WTC11 (cell line): ENCODE results near the gene RPS21.

Source experiments
- CREM ChIP-seq: sonication (generic); formaldehyde crosslinking; IDR thresholded peaks from 2 replicates; pipeline ENCODE4 v1.8.1; 2022; ENCODE audit warnings: mild to moderate bottlenecking, missing genetic modification reagents, moderate library complexity
- ELF4 ChIP-seq: sonication (generic); formaldehyde crosslinking; IDR thresholded peaks from 2 replicates; pipeline ENCODE4 v1.8.1; 2022; ENCODE audit warnings: low read depth, mild to moderate bottlenecking, moderate library complexity, missing genetic modification reagents
- GABPB1 ChIP-seq: sonication (generic); formaldehyde crosslinking; IDR thresholded peaks from 2 replicates; pipeline ENCODE4 v1.8.1; 2023; ENCODE audit warnings: mild to moderate bottlenecking, missing genetic modification reagents
- NFYB ChIP-seq: sonication (generic); formaldehyde crosslinking; conservative IDR thresholded peaks from 2 replicates; pipeline ENCODE4 v1.8.0; 2022; ENCODE audit warnings: low read depth, missing genetic modification reagents
- STAT6 ChIP-seq: sonication (generic); formaldehyde crosslinking; conservative IDR thresholded peaks from 2 replicates; pipeline ENCODE4 v1.8.1; 2023; ENCODE audit warnings: mild to moderate bottlenecking, low read depth, missing genetic modification reagents, moderate library complexity
- TEAD4 ChIP-seq: sonication (generic); formaldehyde crosslinking; IDR thresholded peaks from 2 replicates; pipeline ENCODE4 v1.8.0; 2022; ENCODE audit warnings: mild to moderate bottlenecking, missing genetic modification reagents
- ZNF425 ChIP-seq: fragments of 250-450 bp; sonication (Bioruptor Pico); conservative IDR thresholded peaks from 2 replicates; pipeline ENCODE4 v1.9.0; 2021; ENCODE audit warnings: mild to moderate bottlenecking
- TF ChIP-seq, protein P1 (sequence below): sonication (generic); formaldehyde crosslinking; IDR thresholded peaks from 2 replicates; pipeline ENCODE4 v1.8.0; 2023; ENCODE audit warnings: missing genetic modification reagents
- TF ChIP-seq, protein P2 (sequence below): fragments of 200-600 bp; IDR thresholded peaks from 2 replicates; pipeline ENCODE4 v1.8.0; 2022; ENCODE audit warnings: antibody characterized with exemption
- TF ChIP-seq, protein P3 (sequence below): sonication (generic); formaldehyde crosslinking; IDR thresholded peaks from 2 replicates; pipeline ENCODE4 v1.8.0; 2022; ENCODE audit warnings: mild to moderate bottlenecking, missing genetic modification reagents
- TF ChIP-seq, protein P4 (sequence below): sonication (generic); formaldehyde crosslinking; IDR thresholded peaks from 2 replicates; pipeline ENCODE4 v1.8.1; 2023; ENCODE audit warnings: mild to moderate bottlenecking, missing genetic modification reagents, moderate library complexity

DNA sequence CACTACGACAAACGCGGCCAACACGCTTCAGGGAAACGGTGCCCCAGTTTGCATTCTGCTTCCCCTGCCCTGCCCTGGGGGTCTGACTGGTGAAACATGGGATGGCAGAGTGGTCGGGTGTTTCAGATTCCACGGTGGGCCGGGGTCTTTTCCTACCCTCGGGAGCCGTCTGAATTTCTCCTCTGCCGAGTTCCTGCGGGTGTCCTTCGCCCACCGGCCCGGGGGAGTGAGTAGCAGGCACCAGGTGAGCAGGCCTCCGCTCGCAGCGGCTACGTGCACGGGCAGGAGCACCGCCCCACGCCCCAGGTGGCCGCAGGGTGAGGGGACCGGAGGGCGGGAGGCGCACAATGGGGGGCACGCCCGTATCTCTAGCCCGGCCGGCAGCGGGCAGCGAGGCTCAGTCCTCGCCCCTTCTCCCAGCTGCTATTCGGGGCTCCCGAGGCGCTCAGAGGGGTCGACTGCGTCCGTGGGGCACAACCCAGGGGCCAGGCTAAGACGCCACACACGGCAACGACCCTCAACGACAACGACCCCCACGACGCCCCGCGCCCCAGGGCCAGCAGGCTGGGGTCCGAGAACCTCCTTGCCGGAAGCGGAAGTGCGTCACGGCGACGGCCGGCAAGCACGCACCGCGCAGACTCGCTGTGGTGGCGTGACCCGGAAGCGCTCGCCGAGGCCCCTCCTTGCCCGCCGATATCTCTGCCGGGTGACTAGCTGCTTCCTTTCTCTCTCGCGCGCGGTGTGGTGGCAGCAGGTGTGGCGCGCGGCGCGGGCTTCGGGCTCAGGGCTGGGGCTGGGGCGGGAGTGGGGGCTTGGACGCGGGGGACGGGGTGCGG, at the start of gene RPS21:
- TF ChIP-seq STAT6 (CRISPR knock-in tag) (peak; percentile 88; the same call in 1 of the 2 replicates), ELF4 (CRISPR knock-in tag) (no peak), TEAD4 (CRISPR knock-in tag) (no peak), CREM (CRISPR knock-in tag) (peak; percentile 87), GABPB1 (CRISPR knock-in tag) (peak; percentile 95), NFYB (CRISPR knock-in tag) (no peak; the same call in 1 of the 2 replicates), ZNF425 (CRISPR knock-in tag) (no peak)
- TF ChIP-seq, protein P1, sequence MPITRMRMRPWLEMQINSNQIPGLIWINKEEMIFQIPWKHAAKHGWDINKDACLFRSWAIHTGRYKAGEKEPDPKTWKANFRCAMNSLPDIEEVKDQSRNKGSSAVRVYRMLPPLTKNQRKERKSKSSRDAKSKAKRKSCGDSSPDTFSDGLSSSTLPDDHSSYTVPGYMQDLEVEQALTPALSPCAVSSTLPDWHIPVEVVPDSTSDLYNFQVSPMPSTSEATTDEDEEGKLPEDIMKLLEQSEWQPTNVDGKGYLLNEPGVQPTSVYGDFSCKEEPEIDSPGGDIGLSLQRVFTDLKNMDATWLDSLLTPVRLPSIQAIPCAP (CRISPR knock-in tag) = peak; percentile 34; the same call in 1 of the 2 replicates
- TF ChIP-seq, protein P2, sequence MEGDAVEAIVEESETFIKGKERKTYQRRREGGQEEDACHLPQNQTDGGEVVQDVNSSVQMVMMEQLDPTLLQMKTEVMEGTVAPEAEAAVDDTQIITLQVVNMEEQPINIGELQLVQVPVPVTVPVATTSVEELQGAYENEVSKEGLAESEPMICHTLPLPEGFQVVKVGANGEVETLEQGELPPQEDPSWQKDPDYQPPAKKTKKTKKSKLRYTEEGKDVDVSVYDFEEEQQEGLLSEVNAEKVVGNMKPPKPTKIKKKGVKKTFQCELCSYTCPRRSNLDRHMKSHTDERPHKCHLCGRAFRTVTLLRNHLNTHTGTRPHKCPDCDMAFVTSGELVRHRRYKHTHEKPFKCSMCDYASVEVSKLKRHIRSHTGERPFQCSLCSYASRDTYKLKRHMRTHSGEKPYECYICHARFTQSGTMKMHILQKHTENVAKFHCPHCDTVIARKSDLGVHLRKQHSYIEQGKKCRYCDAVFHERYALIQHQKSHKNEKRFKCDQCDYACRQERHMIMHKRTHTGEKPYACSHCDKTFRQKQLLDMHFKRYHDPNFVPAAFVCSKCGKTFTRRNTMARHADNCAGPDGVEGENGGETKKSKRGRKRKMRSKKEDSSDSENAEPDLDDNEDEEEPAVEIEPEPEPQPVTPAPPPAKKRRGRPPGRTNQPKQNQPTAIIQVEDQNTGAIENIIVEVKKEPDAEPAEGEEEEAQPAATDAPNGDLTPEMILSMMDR = no peak
- TF ChIP-seq, protein P3, sequence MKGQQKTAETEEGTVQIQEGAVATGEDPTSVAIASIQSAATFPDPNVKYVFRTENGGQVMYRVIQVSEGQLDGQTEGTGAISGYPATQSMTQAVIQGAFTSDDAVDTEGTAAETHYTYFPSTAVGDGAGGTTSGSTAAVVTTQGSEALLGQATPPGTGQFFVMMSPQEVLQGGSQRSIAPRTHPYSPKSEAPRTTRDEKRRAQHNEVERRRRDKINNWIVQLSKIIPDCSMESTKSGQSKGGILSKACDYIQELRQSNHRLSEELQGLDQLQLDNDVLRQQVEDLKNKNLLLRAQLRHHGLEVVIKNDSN (CRISPR knock-in tag) = peak; percentile 62
- TF ChIP-seq, protein P4, sequence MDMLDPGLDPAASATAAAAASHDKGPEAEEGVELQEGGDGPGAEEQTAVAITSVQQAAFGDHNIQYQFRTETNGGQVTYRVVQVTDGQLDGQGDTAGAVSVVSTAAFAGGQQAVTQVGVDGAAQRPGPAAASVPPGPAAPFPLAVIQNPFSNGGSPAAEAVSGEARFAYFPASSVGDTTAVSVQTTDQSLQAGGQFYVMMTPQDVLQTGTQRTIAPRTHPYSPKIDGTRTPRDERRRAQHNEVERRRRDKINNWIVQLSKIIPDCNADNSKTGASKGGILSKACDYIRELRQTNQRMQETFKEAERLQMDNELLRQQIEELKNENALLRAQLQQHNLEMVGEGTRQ = peak; percentile 84
